ENCODE results near the gene ENKD1.
A peak's percentile ranks its signal among the peaks of the same experiment; 100 is the strongest.
"Not testable (repeated sequence)": the region's sequence is repeated elsewhere in the genome, so short reads cannot be mapped to it uniquely, and the experiment has no call there.

The ENKD1 gene

GRCh38 chr16:67666559-67667452 lies at the start of gene ENKD1, which contains the start of gene C16orf86:
Gene ENKD1, minus strand, starts transcription at chr16:67666750. Its CDS starts 308 bp downstream, at chr16:67666442.
Gene C16orf86, plus strand, starts transcription at chr16:67666814. Its CDS starts 157 bp downstream, at chr16:67666971.
- peak; percentile 71 for DNase-seq

GRCh38 chr16:67716097-67716496 lies 49.5 kb upstream of the ENKD1 start:
- DNase-seq: no peak

GRCh38 chr16:67714522-67714921 lies 48.0 kb upstream of the ENKD1 start:
- no peak for DNase-seq

GRCh38 chr16:67713647-67714273 lies 47.2 kb upstream of the ENKD1 start:
- no peak for DNase-seq

GRCh38 chr16:67710607-67711006 lies 44.1 kb upstream of the ENKD1 start:
- no peak for DNase-seq

GRCh38 chr16:67709050-67709449 lies 42.5 kb upstream of the ENKD1 start:
- no peak for DNase-seq

GRCh38 chr16:67708368-67708771 lies 41.8 kb upstream of the ENKD1 start:
- DNase-seq: no peak

GRCh38 chr16:67707790-67708189 lies 41.2 kb upstream of the ENKD1 start:
- DNase-seq: no peak

- DNase-seq: no peak
Measured at GRCh38 chr16:67707210-67707609, 40.7 kb upstream of the ENKD1 start.

GRCh38 chr16:67704110-67704509 lies 37.6 kb upstream of the ENKD1 start:
- DNase-seq: no peak

- no peak for DNase-seq
Measured at GRCh38 chr16:67703626-67704025, 37.1 kb upstream of the ENKD1 start.

- DNase-seq: no peak
Measured at GRCh38 chr16:67702130-67702529, 35.6 kb upstream of the ENKD1 start.

- no peak for DNase-seq
Measured at GRCh38 chr16:67701420-67701819, 34.9 kb upstream of the ENKD1 start.

- DNase-seq: no peak
Measured at GRCh38 chr16:67699265-67699664, 32.7 kb upstream of the ENKD1 start.

- no peak for DNase-seq
Measured at GRCh38 chr16:67697422-67698185, 31.1 kb upstream of the ENKD1 start.

GRCh38 chr16:67694611-67695010 lies 28.1 kb upstream of the ENKD1 start:
- no peak for DNase-seq

- not testable (repeated sequence) for DNase-seq
Measured at GRCh38 chr16:67693517-67694285, 27.2 kb upstream of the ENKD1 start.

GRCh38 chr16:67685388-67686112 lies 19.0 kb upstream of the ENKD1 start:
- no peak for DNase-seq

GRCh38 chr16:67683767-67684166 lies 17.2 kb upstream of the ENKD1 start:
- DNase-seq: no peak

GRCh38 chr16:67679935-67680897 lies 13.7 kb upstream of the ENKD1 start:
- DNase-seq: no peak
